CD14-positive monocyte (primary cell): ENCODE results near the gene SLC6A7. TPM values are rescaled to one million over a fixed set of nuclear protein-coding genes. Genes with fewer than 3 reads are reported as not detected.

Experiments used
- DNase-seq, 3 donors: peaks; one replicate each; pipeline ENCODE4 v3.0.0-alpha.2; 2011 to 2022
- H2AFZ ChIP-seq: 2 replicates; pipeline ENCODE4 v1.6.0; 2012; ENCODE audit warnings: mild to moderate bottlenecking, low read depth, low read length, inconsistent platforms; ENCODE audit not compliant: insufficient read depth, poor library complexity, severe bottlenecking
- H3K27ac ChIP-seq, 2 donors: 1 replicate in 1 of 2; 2 replicates in 1 of 2; pipeline ENCODE4 v1.5.1; 2012 to 2013; ENCODE audit warnings: low read length in 2 of 2, control low read depth in 1 of 2, inconsistent platforms in 1 of 2, low read depth in 1 of 2, mild to moderate bottlenecking in 1 of 2
- H3K27me3 ChIP-seq, 2 donors: one replicate each; pipeline versions ENCODE4 v1.6.0 to v1.6.1; 2011 to 2013; ENCODE audit warnings: low read length in 2 of 2; ENCODE audit not compliant: control insufficient read depth in 2 of 2, insufficient read depth in 2 of 2
- H3K36me3 ChIP-seq, 2 donors: replicated peaks in 1 of 2; 1 replicate in 1 of 2; 2 replicates in 1 of 2; pipeline versions ENCODE4 v1.5.1 to v1.6.1; 2012 to 2013; ENCODE audit warnings: low read length in 2 of 2, control low read depth in 1 of 2, inconsistent platforms in 1 of 2, mild to moderate bottlenecking in 1 of 2; ENCODE audit not compliant: insufficient read depth in 2 of 2, control insufficient read depth in 1 of 2
- H3K4me1 ChIP-seq, 2 donors: 1 replicate in 1 of 2; 2 replicates in 1 of 2; pipeline versions ENCODE4 v1.5.1 to v1.6.1; 2012 to 2013; ENCODE audit warnings: low read length in 2 of 2, control low read depth in 1 of 2, inconsistent platforms in 1 of 2, mild to moderate bottlenecking in 1 of 2, moderate library complexity in 1 of 2; ENCODE audit not compliant: insufficient read depth in 2 of 2, control insufficient read depth in 1 of 2
- H3K4me2 ChIP-seq: replicated peaks from 2 replicates; pipeline ENCODE3; 2012; ENCODE audit warnings: low read length, moderate library complexity, mild to moderate bottlenecking; ENCODE audit not compliant: poor library complexity, severe bottlenecking; ENCODE audit errors: extremely low read depth
- H3K4me3 ChIP-seq, 3 experiments: fragments of 200-600 bp in 1 of 3; sonication (generic) in 1 of 3; replicated peaks in 1 of 3; 1 replicate in 2 of 3; 2 replicates in 1 of 3; pipeline ENCODE4 v1.5.1; 2011 to 2013; ENCODE audit warnings: low read length in 3 of 3, mild to moderate bottlenecking in 3 of 3, control low read depth in 2 of 3, low read depth in 2 of 3, inconsistent platforms in 1 of 3, moderate library complexity in 1 of 3
- H3K79me2 ChIP-seq: 2 replicates; pipeline ENCODE4 v1.6.0; 2012; ENCODE audit warnings: mild to moderate bottlenecking, control low read depth, inconsistent platforms, low read length, moderate library complexity; ENCODE audit not compliant: insufficient read depth
- H3K9ac ChIP-seq: 2 replicates; pipeline ENCODE4 v1.6.0; 2017; ENCODE audit warnings: low read length, mild to moderate bottlenecking; ENCODE audit not compliant: insufficient read depth, poor library complexity, severe bottlenecking
- H3K9me3 ChIP-seq, 2 donors: replicated peaks in 1 of 2; 1 replicate in 1 of 2; 2 replicates in 1 of 2; pipeline versions ENCODE4 v1.5.1 to v1.6.1; 2012 to 2013; ENCODE audit warnings: low read length in 2 of 2, control low read depth in 1 of 2; ENCODE audit not compliant: control insufficient read depth in 1 of 2, insufficient read depth in 1 of 2
- H4K20me1 ChIP-seq: 2 replicates; pipeline ENCODE4 v1.6.0; 2012; ENCODE audit warnings: mild to moderate bottlenecking, low read length, control low read depth, moderate library complexity; ENCODE audit not compliant: insufficient read depth
- H3K27ac Mint-ChIP-seq, 7 donors: one replicate each; pipeline ENCODE4 v1.8.0; 2020; ENCODE audit warnings: mild to moderate bottlenecking in 7 of 7, mixed read lengths in 7 of 7, moderate library complexity in 6 of 7, inconsistent platforms in 2 of 7
- H3K27me3 Mint-ChIP-seq, 3 donors: one replicate each; pipeline ENCODE4 v1.8.0; 2021 to 2022; ENCODE audit warnings: low read depth in 3 of 3, mild to moderate bottlenecking in 3 of 3, mixed read lengths in 3 of 3, moderate library complexity in 3 of 3, inconsistent platforms in 1 of 3
- H3K36me3 Mint-ChIP-seq, 2 donors: one replicate each; pipeline ENCODE4 v1.8.0; 2020; ENCODE audit warnings: mixed read lengths in 2 of 2, inconsistent platforms in 1 of 2, mild to moderate bottlenecking in 1 of 2
- H3K4me1 Mint-ChIP-seq: one replicate; pipeline ENCODE4 v1.8.0; 2020; ENCODE audit warnings: mild to moderate bottlenecking, mixed read lengths
- H3K4me3 Mint-ChIP-seq, 2 donors: one replicate each; pipeline ENCODE4 v1.8.0; 2020; ENCODE audit warnings: mild to moderate bottlenecking in 2 of 2, mixed read lengths in 2 of 2, moderate library complexity in 1 of 2
- H3K9me3 Mint-ChIP-seq, 7 donors: one replicate each; pipeline ENCODE4 v1.8.0; 2020 to 2022; ENCODE audit warnings: mixed read lengths in 7 of 7, mild to moderate bottlenecking in 6 of 7, moderate library complexity in 6 of 7, inconsistent platforms in 2 of 7
- whole genome bisulfite sequencing: methylation state at CpG from one replicate; pipeline ENCODE4 v1.1.5; 2013; ENCODE audit warnings: missing lambda C conversion rate; ENCODE audit not compliant: insufficient coverage; 5-methylcytosine and 5-hydroxymethylcytosine counted together
- intact Hi-C, 2 donors: fragments of 100-400 bp; cut with micrococcal nuclease; formaldehyde crosslinking; loops; one replicate each; pipeline versions ENCODE4 v1.15.0 to v1.15.1; 2023
- polyA plus RNA-seq, 3 donors: library from polyadenylated mRNA; depleted of rRNA in 1 of 3; unstranded in 2 of 3; stranded (reverse) in 1 of 3; fragments of 300-500 nt in 2 of 3; fragments of >200 nt in 1 of 3; fragmentation: Illumina TruSeq in 2 of 3; gene quantifications; 1 replicate in 2 of 3; 2 replicates in 1 of 3; pipeline ENCODE4 v1.2.3, GENCODE V29; 2012 to 2021
- TF ChIP-seq, protein P1 (sequence below): fragments of 200-600 bp; IDR thresholded peaks from one replicate; pipeline ENCODE4 v1.8.0; 2022; ENCODE audit warnings: antibody characterized with exemption, mild to moderate bottlenecking

The SLC6A7 gene
- polyA plus RNA-seq, 3 donors = 0.07 TPM; not detected in 2

GRCh38 chr5:150242251-150242894, 52.5 kb downstream of the SLC6A7 start:
- Histone ChIP-seq H3K9ac (no peak overlapping the region), H3K27me3 (no peaks in the 10 kb centered on the region), H3K4me2 (no peak overlapping the region), H3K79me2 (no peaks in the 10 kb centered on the region), H3K4me3 (no peak overlapping the region), H3K36me3 (no peaks in the 10 kb centered on the region), H3K9me3 (no peaks in the 10 kb centered on the region), H4K20me1 (no peaks in the 10 kb centered on the region), H2AFZ (no peak overlapping the region), H3K27ac (no peak overlapping the region), H3K4me1 (peaks cover 0 to 4% of the 10 kb centered on the region in 2 donors)
- Mint-ChIP-seq H3K36me3 (no peaks in the 10 kb centered on the region), H3K27ac (no peak overlapping the region), H3K4me1 (peaks cover 7% of the 10 kb centered on the region), H3K4me3 (no peak overlapping the region), H3K27me3 (peaks cover 3 to 6% (median 3%) of the 10 kb centered on the region in 3 donors), H3K9me3 (peaks cover 0 to 1% (median 0%) of the 10 kb centered on the region in 7 donors)
- TF ChIP-seq, protein P1, sequence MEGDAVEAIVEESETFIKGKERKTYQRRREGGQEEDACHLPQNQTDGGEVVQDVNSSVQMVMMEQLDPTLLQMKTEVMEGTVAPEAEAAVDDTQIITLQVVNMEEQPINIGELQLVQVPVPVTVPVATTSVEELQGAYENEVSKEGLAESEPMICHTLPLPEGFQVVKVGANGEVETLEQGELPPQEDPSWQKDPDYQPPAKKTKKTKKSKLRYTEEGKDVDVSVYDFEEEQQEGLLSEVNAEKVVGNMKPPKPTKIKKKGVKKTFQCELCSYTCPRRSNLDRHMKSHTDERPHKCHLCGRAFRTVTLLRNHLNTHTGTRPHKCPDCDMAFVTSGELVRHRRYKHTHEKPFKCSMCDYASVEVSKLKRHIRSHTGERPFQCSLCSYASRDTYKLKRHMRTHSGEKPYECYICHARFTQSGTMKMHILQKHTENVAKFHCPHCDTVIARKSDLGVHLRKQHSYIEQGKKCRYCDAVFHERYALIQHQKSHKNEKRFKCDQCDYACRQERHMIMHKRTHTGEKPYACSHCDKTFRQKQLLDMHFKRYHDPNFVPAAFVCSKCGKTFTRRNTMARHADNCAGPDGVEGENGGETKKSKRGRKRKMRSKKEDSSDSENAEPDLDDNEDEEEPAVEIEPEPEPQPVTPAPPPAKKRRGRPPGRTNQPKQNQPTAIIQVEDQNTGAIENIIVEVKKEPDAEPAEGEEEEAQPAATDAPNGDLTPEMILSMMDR = no peak
- 96% methylated on average over 5 of the region's 11 CpGs for WGBS
- intact Hi-C loops = no loop called here
- DNase-seq = no peak

- Histone ChIP-seq H3K4me2 (no peak overlapping the region), H3K9ac (no peak overlapping the region), H3K4me3 (no peak overlapping the region), H3K79me2 (no peaks in the 10 kb centered on the region), H3K27me3 (no peaks in the 10 kb centered on the region), H3K27ac (no peak overlapping the region), H4K20me1 (no peaks in the 10 kb centered on the region), H2AFZ (no peak overlapping the region), H3K9me3 (no peaks in the 10 kb centered on the region), H3K36me3 (no peaks in the 10 kb centered on the region), H3K4me1 (peaks cover 0 to 4% of the 10 kb centered on the region in 2 donors)
- no peak overlapping the region for H3K27ac Mint-ChIP-seq
- intact Hi-C loops = no loop called here
- peaks cover 0 to 1% (median 0%) of the 10 kb centered on the region in 7 donors for H3K9me3 Mint-ChIP-seq
- peaks cover 7% of the 10 kb centered on the region for H3K4me1 Mint-ChIP-seq
- WGBS = no CpG with 5 or more reads among the region's 4 CpGs
- H3K27me3 Mint-ChIP-seq = peaks cover 3 to 6% (median 3%) of the 10 kb centered on the region in 3 donors
- no peak overlapping the region for H3K4me3 Mint-ChIP-seq
- no peaks in the 10 kb centered on the region for H3K36me3 Mint-ChIP-seq
- TF ChIP-seq, protein P1 = no peak
- no peak for DNase-seq
Measured at GRCh38 chr5:150243590-150243989, 53.7 kb downstream of the SLC6A7 start.
